ENCODE measurements around the gene PACRG.

GRCh38 chr6:163323705-163324104 lies 595.9 kb downstream of the PACRG start:
- TF ChIP-seq EZH2 (IDR thresholded peaks at IDR 0.05; ENCODE audit: insufficient read depth, poor library complexity, severe bottlenecking) = no peak
- no peak for TF ChIP-seq EZH2phosphoT487 (IDR thresholded peaks at IDR 0.05; ENCODE audit: insufficient read depth, low read depth)
